ENCODE results near the gene CRYAB.

CRYAB gene, protein sequence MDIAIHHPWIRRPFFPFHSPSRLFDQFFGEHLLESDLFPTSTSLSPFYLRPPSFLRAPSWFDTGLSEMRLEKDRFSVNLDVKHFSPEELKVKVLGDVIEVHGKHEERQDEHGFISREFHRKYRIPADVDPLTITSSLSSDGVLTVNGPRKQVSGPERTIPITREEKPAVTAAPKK

DNA sequence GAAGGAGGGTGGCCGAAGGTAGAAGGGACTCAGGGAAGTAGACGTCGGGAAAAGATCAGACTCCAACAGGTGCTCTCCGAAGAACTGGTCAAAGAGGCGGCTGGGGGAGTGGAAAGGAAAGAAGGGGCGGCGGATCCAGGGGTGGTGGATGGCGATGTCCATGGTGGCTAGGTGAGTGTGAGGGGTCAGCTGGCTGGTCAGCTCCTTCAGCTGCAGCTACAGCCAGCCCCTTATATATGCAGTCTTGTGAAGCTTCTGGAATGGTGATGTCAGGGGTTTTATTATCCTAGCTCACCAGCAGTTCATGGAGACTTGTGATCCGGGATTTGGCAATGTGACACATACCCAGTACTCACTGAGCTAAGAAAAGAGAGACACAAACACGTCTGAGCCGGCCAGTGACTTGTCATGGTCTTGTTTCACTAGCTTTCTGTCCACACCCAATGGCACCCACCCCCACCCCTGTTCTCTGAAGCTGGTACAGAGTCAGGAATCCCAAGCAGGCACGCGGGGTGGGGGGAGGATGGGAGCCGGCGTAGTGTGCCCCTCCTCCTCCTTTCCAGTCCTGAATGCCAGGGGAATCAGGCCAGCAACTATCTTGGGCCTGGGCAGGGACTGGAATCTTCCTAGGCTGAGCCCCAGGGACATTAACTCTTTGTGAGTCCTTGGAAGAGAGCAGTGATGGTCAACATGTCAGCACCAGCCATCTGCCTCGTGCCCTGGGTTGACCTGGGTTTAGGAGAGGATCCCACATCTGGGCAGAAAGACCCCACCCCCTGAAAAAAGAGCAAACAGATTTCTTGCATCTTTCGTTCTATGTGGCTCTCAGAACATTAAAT is at the start of gene CRYAB:
Gene CRYAB, minus strand, starts transcription at position 208 of the 839 bp plus-strand sequence. Its CDS starts 46 bp downstream, at position 162.
- DNase-seq (ENCODE audit: low spot score): no peak
- TF ChIP-seq, protein P1, sequence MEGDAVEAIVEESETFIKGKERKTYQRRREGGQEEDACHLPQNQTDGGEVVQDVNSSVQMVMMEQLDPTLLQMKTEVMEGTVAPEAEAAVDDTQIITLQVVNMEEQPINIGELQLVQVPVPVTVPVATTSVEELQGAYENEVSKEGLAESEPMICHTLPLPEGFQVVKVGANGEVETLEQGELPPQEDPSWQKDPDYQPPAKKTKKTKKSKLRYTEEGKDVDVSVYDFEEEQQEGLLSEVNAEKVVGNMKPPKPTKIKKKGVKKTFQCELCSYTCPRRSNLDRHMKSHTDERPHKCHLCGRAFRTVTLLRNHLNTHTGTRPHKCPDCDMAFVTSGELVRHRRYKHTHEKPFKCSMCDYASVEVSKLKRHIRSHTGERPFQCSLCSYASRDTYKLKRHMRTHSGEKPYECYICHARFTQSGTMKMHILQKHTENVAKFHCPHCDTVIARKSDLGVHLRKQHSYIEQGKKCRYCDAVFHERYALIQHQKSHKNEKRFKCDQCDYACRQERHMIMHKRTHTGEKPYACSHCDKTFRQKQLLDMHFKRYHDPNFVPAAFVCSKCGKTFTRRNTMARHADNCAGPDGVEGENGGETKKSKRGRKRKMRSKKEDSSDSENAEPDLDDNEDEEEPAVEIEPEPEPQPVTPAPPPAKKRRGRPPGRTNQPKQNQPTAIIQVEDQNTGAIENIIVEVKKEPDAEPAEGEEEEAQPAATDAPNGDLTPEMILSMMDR (IDR thresholded peaks at IDR 0.05; ENCODE audit: extremely low read depth, missing control alignments): no peak

DNA sequence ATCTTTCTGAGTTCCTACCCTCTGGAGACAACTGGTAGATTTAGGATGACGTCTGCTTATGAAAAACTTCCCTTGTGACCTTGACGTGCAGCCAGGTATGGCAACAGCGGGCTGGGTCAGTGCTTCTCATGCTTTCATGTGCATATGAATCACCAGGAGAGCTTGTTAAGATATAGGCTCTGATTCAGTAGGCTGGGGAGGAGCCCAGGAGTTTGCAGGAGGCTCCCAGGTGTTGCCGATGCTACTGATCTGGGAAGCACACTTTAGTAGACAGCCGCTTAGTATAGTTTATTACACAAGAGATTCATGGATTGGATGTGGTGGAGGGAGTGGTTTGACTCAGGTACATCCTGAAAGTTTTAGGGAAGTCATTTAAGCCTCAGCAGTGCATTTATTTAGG is 49.3 kb upstream of the CRYAB start:
- TF ChIP-seq, protein P1 (IDR thresholded peaks at IDR 0.05; ENCODE audit: extremely low read depth, missing control alignments): no peak
- DNase-seq (ENCODE audit: low spot score): no peak

DNA sequence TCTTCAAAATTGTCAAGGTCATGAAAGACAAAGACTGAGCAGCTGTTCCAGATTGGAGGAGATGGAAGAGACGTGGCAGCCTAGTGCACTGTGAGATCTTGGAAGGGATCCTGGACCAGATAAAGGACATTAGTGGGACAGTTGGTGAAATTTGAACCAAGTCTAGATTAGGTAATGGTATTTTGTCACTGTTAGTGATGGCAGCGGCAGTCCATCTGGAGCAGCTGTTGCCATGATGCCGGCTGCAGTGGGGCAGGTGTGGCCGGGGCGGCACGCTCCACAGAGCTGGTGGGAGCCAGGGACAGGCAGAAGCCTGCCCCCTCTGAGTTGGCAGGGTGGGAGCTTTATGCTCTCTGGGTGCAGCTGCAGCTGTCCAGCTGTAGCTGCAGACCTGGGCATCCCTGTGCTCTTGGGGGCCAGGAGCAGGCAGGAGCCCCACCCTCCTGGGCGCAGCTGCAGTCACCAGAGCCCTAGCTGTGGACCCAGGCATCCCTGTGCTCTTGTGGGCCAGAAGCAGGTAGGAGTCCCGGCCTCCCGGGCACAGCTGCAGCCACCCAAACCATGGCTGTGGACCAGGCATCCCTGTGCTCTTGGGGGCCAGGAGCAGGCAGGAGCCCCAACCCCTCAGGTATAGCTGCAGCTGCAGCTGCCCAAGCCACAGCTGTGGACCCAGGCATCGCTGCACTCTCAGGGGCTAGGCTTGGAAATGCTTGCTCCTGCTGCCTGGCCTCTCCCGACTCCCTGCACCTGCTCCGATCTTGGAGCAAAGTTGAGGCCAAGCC is 46.3 kb upstream of the CRYAB start:
- TF ChIP-seq, protein P1 (IDR thresholded peaks at IDR 0.05; ENCODE audit: extremely low read depth, missing control alignments): no peak
- DNase-seq (ENCODE audit: low spot score): no peak

DNA sequence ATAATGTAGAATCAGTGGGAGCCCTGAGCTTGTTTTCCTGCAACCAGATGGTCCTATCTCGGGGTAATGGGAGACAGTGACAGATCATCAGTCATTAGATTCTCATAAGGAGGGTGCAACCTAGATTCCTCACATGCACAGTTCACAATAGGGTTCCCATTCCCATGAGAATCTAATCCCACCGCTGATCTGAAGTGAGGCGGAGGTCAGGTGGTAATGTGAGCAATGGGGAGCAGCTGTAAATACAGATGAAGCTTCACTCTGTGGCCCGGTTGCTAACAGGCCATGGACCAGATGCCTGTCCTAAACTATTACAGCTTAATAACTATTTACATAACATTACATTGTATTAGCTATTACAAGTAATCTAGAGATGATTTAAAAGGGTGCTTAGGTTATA is 42.6 kb upstream of the CRYAB start:
- TF ChIP-seq, protein P1 (IDR thresholded peaks at IDR 0.05; ENCODE audit: extremely low read depth, missing control alignments): no peak

DNA sequence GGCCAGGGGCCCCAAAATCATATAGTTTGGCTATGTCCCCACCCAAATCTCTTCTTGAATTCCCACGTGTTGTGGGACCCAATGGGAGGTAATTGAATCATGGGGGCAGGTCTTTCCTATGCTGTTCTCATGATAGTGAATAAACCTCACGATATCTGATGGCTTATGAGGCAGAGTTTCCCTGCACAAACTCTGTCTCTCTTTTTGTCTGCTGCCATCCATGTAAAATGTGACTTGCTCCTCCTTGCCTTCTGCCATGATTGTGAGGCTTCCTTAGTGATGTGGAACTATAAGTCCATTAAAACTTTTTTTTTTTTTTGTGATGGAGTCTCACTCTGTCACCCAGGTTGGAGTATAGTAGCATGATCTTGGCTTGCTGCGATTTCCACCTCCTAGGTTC is 40.0 kb upstream of the CRYAB start:
- TF ChIP-seq, protein P1 (IDR thresholded peaks at IDR 0.05; ENCODE audit: extremely low read depth, missing control alignments): no peak

More for the DNA sequence above, 42.6 kb upstream of the CRYAB start:
- DNase-seq (ENCODE audit: low spot score): no peak

DNA sequence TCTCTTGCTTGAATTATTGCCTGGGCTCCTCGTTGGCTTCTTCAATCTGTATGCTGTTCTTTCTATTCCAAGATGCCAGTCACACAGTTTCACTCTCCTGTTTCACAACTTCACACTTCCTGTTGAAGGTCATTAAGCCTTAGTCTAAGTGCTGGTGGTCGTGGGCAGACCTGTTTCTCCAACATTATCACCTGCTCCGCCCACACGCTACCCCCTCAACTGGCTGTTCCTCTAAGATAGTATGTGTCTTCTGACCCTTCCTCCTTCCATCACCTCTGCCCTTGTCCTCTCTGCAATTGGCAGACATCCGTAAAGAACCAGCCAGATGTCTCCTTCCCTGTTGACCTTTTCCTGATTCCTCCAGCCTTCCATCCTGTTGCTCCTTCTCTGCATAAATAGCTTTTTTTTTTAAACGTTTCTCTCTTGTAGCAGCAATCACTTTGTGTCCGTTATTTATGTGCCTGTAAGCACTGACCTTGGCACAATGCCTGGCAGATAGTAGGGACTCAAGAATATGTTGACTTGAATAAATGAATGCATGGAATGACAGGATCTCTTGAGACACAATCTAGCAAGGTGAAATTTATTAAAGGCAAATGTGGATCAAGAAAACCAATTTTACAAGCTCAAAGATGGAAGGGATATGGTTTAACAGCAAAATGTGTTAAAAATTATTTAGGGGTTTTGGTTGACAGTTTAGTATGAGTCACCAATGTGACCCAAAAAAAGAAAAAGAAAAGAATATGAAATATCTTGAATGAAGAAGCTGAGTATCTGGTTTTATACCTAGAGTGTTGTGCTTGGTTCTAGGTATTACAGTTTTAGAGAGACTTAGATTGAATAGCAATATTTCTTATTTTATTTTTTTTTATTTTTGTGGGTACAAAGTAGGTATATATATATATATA is 38.2 kb upstream of the CRYAB start:
- TF ChIP-seq, protein P1 (IDR thresholded peaks at IDR 0.05; ENCODE audit: extremely low read depth, missing control alignments): no peak
- DNase-seq (ENCODE audit: low spot score): no peak

More for the DNA sequence above, 40.0 kb upstream of the CRYAB start:
- DNase-seq (ENCODE audit: low spot score): no peak
